HepG2 (cell line): ENCODE measurements around the gene ANKRD52. TPM values are rescaled to one million over a fixed set of nuclear protein-coding genes. Genes with fewer than 3 reads are reported as not detected.

Experiments used
- ATAC-seq: fragments of 200-7000 bp; cut with Tn5 transposase; 3 replicates; pipeline ENCODE4 v1.9.1; 2020; ENCODE audit warnings: mild to moderate bottlenecking, moderate library complexity
- BruUV-seq: library from RNA; stranded (reverse); fragments of 400-500 nt; replicated peaks from 2 replicates; lab custom pipeline; 2021; lab: Mats Ljungman, UMichigan
- CTCF ChIA-PET: fragments of 300-600 bp; formaldehyde crosslinking; extraction: SDS; loops from one replicate; lab custom pipeline; 2021; ENCODE audit warnings: low total read pairs, inconsistent platforms, low intra/inter-chr PET ratio; lab: Yijun Ruan, JAX
- POLR2A ChIA-PET: fragments of 350-600 bp; sonication (Branson Sonifier 250); formaldehyde crosslinking; loops from one replicate; lab custom pipeline; 2020; ENCODE audit warnings: antibody characterized with exemption, inconsistent platforms; lab: Yijun Ruan, JAX
- DNase-seq: peaks from one replicate; pipeline ENCODE4 v3.0.0-alpha.2; 2015; ENCODE audit warnings: low spot score
- FAIRE-seq: peaks from 3 replicates; lab custom pipeline; 2011; peaks lifted over from hg19 to GRCh38; lab: Jason Lieb, UNC
- H2AFZ ChIP-seq: one replicate; pipeline ENCODE4 v1.6.1; 2011; ENCODE audit warnings: low read length, inconsistent platforms
- H3K27ac ChIP-seq: fragments of 300-600 bp; 3 replicates; pipeline ENCODE4 v1.8.0; 2011; ENCODE audit warnings: mixed run types, mild to moderate bottlenecking, mixed read lengths, low read length, inconsistent platforms; ENCODE audit not compliant: insufficient read depth; ENCODE audit errors: extremely low read length
- H3K27me3 ChIP-seq, 2 experiments: fragments of 200-600 bp in 1 of 2; 2 replicates in 1 of 2; 3 replicates in 1 of 2; pipeline versions ENCODE4 v1.6.0 to v1.8.0; 2011; ENCODE audit warnings: low read length in 2 of 2, mild to moderate bottlenecking in 2 of 2, moderate library complexity in 2 of 2, inconsistent platforms in 1 of 2; ENCODE audit not compliant: insufficient read depth in 2 of 2, control insufficient read depth in 1 of 2
- H3K36me3 ChIP-seq, 2 experiments: fragments of 200-600 bp in 1 of 2; replicated peaks in 1 of 2; 2 replicates in 1 of 2; 3 replicates in 1 of 2; pipeline versions ENCODE4 v1.5.1 to v1.8.0; 2011; ENCODE audit warnings: low read length in 2 of 2, inconsistent platforms in 1 of 2; ENCODE audit not compliant: insufficient read depth in 2 of 2, control insufficient read depth in 1 of 2
- H3K4me1 ChIP-seq: 2 replicates; pipeline ENCODE4 v1.5.1; 2012; ENCODE audit warnings: low read length, inconsistent platforms; ENCODE audit not compliant: insufficient read depth
- H3K4me2 ChIP-seq: 2 replicates; pipeline ENCODE4 v1.6.0; 2011; ENCODE audit warnings: low read depth, low read length, inconsistent platforms
- H3K4me3 ChIP-seq, 3 experiments: fragments of 200-600 bp in 1 of 3; sonication (generic), shearing (Covaris generic) in 1 of 3; replicated peaks in 1 of 3; 2 replicates each; pipeline ENCODE4 v1.5.1; 2011 to 2016; ENCODE audit warnings: low read length in 3 of 3, inconsistent platforms in 2 of 3, low read depth in 2 of 3, mild to moderate bottlenecking in 2 of 3, control low read depth in 1 of 3, mixed read lengths in 1 of 3; ENCODE audit not compliant: insufficient read depth in 1 of 3
- H3K79me2 ChIP-seq: one replicate; pipeline ENCODE4 v1.6.1; 2011; ENCODE audit warnings: low read length, inconsistent platforms; ENCODE audit not compliant: insufficient read depth
- H3K9ac ChIP-seq: 2 replicates; pipeline ENCODE4 v1.6.0; 2011; ENCODE audit warnings: mild to moderate bottlenecking, low read depth, low read length, inconsistent platforms; ENCODE audit not compliant: insufficient read depth
- H3K9me3 ChIP-seq: 2 replicates; pipeline ENCODE4 v1.5.1; 2012; ENCODE audit warnings: mild to moderate bottlenecking, low read length
- H4K20me1 ChIP-seq: 2 replicates; pipeline ENCODE4 v1.6.0; 2011; ENCODE audit warnings: inconsistent platforms, mild to moderate bottlenecking, low read length, moderate library complexity; ENCODE audit not compliant: insufficient read depth
- CCDC6 ChIP-seq: sonication (generic); formaldehyde crosslinking; IDR thresholded peaks from 2 replicates; pipeline ENCODE4 v1.8.1; 2022; ENCODE audit warnings: mild to moderate bottlenecking, missing genetic modification reagents, moderate library complexity
- NCOA5 ChIP-seq: sonication (generic); formaldehyde crosslinking; IDR thresholded peaks from 2 replicates; pipeline ENCODE4 v1.4.0; 2020; ENCODE audit warnings: missing genetic modification reagents
- SNRNP70 ChIP-seq: fragments of 200-400 bp; formaldehyde crosslinking; IDR thresholded peaks from 2 replicates; pipeline ENCODE4 v1.6.1; 2017; ENCODE audit warnings: mild to moderate bottlenecking, low read depth, low read length, moderate library complexity
- TFDP2 ChIP-seq: sonication (generic); formaldehyde crosslinking; IDR thresholded peaks from 2 replicates; pipeline ENCODE4 v1.4.0; 2020; ENCODE audit warnings: missing genetic modification reagents
- ZNF142 ChIP-seq: sonication (generic); formaldehyde crosslinking; IDR thresholded peaks from 2 replicates; pipeline ENCODE4 v1.4.0; 2020; ENCODE audit warnings: missing genetic modification reagents
- ZNF3 ChIP-seq: IDR thresholded peaks from 2 replicates; pipeline ENCODE4 v1.7.0; 2017; ENCODE audit warnings: inconsistent platforms
- ZNF543 ChIP-seq: sonication (generic); formaldehyde crosslinking; IDR thresholded peaks from 2 replicates; pipeline ENCODE4 v1.4.0; 2020; ENCODE audit warnings: mild to moderate bottlenecking, missing genetic modification reagents
- ZNF691 ChIP-seq: sonication (generic); formaldehyde crosslinking; IDR thresholded peaks from 2 replicates; pipeline ENCODE4 v1.4.0; 2020; ENCODE audit warnings: missing genetic modification reagents, low read depth, mild to moderate bottlenecking, borderline replicate concordance
- ZNF773 ChIP-seq: sonication (generic); formaldehyde crosslinking; IDR thresholded peaks from 2 replicates; pipeline ENCODE4 v1.4.0; 2020; ENCODE audit warnings: missing genetic modification reagents, borderline replicate concordance
- WGBS: methylation state at CpG from one replicate; pipeline ENCODE4 v1.1.6; 2017; ENCODE audit warnings: low lambda C conversion rate; 5-methylcytosine and 5-hydroxymethylcytosine counted together
- in situ Hi-C: cut with HindIII; loops from 2 replicates; pipeline ENCODE4 v1.10.0; 2017; ENCODE audit warnings: low pct_unique_long_range_greater_than_20kb; ENCODE audit not compliant: extremely low pct_ligation_motif_present
- intact Hi-C: fragments of 100-400 bp; cut with micrococcal nuclease; formaldehyde crosslinking; loops from one replicate; pipeline ENCODE4 v1.10.0; 2022; ENCODE audit not compliant: unreplicated experiment
- polyA plus RNA-seq, 8 experiments: library from polyadenylated mRNA; depleted of rRNA in 3 of 8; stranded (reverse) in 7 of 8; unstranded in 1 of 8; fragments of >200 nt; fragmentation: Illumina TruSeq in 4 of 8; extraction: Trizol in 4 of 8; gene quantifications; 2 replicates each; pipeline versions ENCODE4 v1.2.1 to v1.2.3, GENCODE V29; 2011 to 2016; ENCODE audit warnings: low read depth in 4 of 8, missing spikeins in 1 of 8, mixed read lengths in 1 of 8; ENCODE audit not compliant: insufficient read depth in 1 of 8
- total RNA-seq, 5 experiments: library from RNA; depleted of rRNA; stranded (reverse); fragments of >200 nt; fragmentation: Illumina TruSeq; extraction: Trizol; gene quantifications; 2 replicates each; pipeline ENCODE4 v1.2.3, GENCODE V29; 2016; ENCODE audit warnings: low read depth in 1 of 5

Gene ANKRD52
- total and polyA plus RNA-seq, 2 of the 13 experiments (the other 11 are each of a cell fraction or from before 2014, with no cell fraction given) = 7.8 to 9.2 TPM

DNA sequence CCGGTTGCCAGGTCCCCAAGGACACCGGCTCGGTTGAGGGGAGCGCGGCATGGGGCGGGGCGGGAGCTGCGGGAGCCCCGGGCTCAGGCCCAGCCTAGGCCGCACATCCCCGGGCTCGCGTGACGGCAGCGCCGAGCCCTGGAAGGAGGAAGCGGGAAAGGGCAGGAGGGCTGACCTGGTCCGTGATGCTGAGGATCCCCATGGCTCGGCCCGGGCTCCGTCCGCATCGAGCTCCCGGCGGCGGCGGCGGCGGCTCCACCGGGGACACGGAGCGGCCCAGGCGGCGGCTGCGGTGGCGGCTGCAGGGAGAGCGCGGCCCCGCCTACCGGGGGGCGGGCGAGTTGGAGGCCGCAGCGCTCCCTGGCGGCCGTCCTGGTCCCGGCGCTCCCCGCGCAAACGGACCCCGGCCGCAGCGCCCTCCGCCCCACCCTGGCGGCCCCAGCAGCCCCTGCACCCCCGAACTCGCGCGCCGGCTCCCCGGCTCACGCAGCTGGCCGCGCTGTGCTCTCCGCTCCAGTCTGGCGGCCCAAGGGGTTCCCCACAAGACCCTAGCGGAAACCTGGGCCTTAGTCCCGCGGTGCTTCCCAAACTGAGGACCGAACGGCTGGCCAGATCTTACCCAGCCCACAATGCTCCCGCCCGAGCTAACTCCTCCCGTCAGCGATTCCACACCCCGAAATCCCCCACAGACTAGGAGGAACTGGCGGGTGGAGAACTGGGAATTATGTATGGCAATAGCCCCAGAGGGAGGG lies at the start of gene ANKRD52 (continued):
- TF ChIP-seq CCDC6 (CRISPR knock-in tag) (peak; percentile 56), TFDP2 (CRISPR knock-in tag) (0 out of 2 replicates have a peak, but pooled peaks have one; percentile 13), NCOA5 (no peak)

- Histone ChIP-seq H3K27ac (no peak overlapping the region), H3K27me3 (no peaks in the 10 kb centered on the region), H2AFZ (no peak overlapping the region), H4K20me1 (no peaks in the 10 kb centered on the region), H3K4me1 (peaks cover 9% of the 10 kb centered on the region), H3K36me3 (peaks cover 11 to 24% of the 10 kb centered on the region in 2 experiments), H3K9me3 (no peaks in the 10 kb centered on the region), H3K4me2 (no peak overlapping the region), H3K4me3 (no peak overlapping the region), H3K79me2 (no peaks in the 10 kb centered on the region), H3K9ac (no peak overlapping the region)
- FAIRE-seq (no peak), ATAC-seq (no peak), DNase-seq (no peak)
- CTCF ChIA-PET = no interaction called here
- in situ Hi-C loops (no loop called here), intact Hi-C loops (no loop called here)
- BruUV-seq = no TSS peak
- POLR2A ChIA-PET = interaction anchor here (2.4 kb wide), 1 partner anchor 9 kb away, joined by 10 read pairs; the partner anchor contains the start of gene CNPY2
- 98% methylated on average over 7 of the region's 7 CpGs for WGBS
- TF ChIP-seq SNRNP70 (no peak), ZNF3 (CRISPR knock-in tag) (no peak), ZNF773 (no peak), ZNF691 (CRISPR knock-in tag) (no peak), ZNF142 (CRISPR knock-in tag) (no peak), ZNF543 (no peak)
Observed at GRCh38 chr12:56307221-56307965, 49.2 kb upstream of the ANKRD52 start.
